Measurements from ENCODE around the gene XCL1.

Gene XCL1

DNA sequence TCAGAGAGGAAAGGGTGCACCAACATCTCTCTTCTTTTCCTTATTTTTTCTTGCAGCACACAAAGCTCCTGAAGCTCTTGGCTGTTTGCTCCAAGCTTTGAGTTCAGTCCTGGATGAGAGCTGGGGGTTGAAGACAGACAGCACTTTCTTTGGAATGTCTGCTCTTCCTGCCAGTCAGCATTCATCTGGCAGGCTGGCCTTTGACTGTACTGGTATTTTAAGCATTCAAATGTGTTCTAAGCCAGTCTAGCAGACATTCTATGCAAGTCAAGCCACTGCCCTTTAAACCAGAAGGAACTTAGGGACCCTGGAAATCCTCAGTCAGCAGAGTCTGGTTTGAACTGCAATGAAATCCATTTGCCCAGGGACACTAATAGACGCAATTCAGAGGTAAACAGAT lies 45.0 kb downstream of the XCL1 start:
- no peak overlapping the region for H3K9ac ChIP-seq (ENCODE audit: low read length)
- no peaks in the 10 kb centered on the region for H3K27me3 ChIP-seq (ENCODE audit: low read depth, low read length)
- no peaks in the 10 kb centered on the region for H4K20me1 ChIP-seq (ENCODE audit: insufficient read depth, low read length)
- H3K27ac ChIP-seq (ENCODE audit: low read length): no peak overlapping the region
- no peaks in the 10 kb centered on the region for H3K9me3 ChIP-seq (ENCODE audit: insufficient read depth, low read length)
- no peak overlapping the region for H3K4me2 ChIP-seq (ENCODE audit: low read length)
- peaks cover 3% of the 10 kb centered on the region; the same call in 1 of the 2 replicates for H3K4me1 ChIP-seq (ENCODE audit: low read length)
- H3K79me2 ChIP-seq (ENCODE audit: low read length): no peaks in the 10 kb centered on the region
- H3K36me3 ChIP-seq (replicated peaks; ENCODE audit: low read depth, low read length): no peaks in the 10 kb centered on the region
- H2AFZ ChIP-seq (ENCODE audit: low read depth, low read length): 0 out of 2 replicates have a peak overlapping the region, but pooled peaks have one; percentile 5
- no peak for TF ChIP-seq EZH2phosphoT487 (IDR thresholded peaks at IDR 0.05; ENCODE audit: low read depth)
- TF ChIP-seq, protein P1, sequence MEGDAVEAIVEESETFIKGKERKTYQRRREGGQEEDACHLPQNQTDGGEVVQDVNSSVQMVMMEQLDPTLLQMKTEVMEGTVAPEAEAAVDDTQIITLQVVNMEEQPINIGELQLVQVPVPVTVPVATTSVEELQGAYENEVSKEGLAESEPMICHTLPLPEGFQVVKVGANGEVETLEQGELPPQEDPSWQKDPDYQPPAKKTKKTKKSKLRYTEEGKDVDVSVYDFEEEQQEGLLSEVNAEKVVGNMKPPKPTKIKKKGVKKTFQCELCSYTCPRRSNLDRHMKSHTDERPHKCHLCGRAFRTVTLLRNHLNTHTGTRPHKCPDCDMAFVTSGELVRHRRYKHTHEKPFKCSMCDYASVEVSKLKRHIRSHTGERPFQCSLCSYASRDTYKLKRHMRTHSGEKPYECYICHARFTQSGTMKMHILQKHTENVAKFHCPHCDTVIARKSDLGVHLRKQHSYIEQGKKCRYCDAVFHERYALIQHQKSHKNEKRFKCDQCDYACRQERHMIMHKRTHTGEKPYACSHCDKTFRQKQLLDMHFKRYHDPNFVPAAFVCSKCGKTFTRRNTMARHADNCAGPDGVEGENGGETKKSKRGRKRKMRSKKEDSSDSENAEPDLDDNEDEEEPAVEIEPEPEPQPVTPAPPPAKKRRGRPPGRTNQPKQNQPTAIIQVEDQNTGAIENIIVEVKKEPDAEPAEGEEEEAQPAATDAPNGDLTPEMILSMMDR (IDR thresholded peaks at IDR 0.05; ENCODE audit: low read depth, low read length): no peak
- H3K4me3 ChIP-seq (ENCODE audit: low read length): no peak overlapping the region

DNA sequence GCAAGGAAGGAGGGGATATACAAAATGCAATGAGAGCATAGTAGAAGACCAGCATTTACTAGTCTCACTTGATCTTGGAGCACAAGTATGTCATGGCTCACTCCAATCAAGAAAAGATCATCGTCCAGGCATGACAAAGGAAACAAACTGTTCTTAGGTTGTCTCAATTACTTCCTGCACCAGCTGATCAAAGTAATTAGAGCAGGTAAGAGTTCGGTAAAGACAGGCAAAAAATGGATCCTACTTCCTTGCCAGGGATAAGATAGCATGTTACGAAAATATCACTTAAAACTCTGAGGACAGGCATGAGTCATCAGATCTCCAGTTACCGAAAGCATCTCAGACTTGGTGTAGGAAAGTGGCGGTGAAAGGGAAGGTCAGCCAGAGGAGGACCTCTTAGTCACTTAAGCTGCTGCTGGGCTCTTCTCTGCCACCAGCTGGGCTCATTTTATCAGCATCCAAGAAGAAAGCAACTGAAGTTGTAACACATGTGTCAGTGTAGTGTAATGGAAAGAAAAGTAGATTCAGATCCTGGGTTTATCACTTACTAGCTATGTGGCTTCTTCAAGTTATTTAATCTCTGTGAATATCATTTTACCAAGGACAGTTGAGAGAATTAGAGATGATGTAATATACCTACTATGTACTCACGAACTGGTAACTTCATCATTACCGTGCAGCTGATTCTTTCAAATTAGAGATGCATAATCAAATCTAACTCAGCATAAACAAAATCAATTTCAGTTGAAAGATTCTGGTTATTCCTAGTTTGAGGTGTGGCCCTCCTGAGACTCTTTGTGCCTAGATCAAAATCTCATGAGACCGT lies 46.8 kb downstream of the XCL1 start:
- Histone ChIP-seq H3K4me1 (ENCODE audit: low read length) (peaks cover 3% of the 10 kb centered on the region; the same call in 1 of the 2 replicates), H3K79me2 (ENCODE audit: low read length) (no peaks in the 10 kb centered on the region), H2AFZ (ENCODE audit: low read depth, low read length) (no peak overlapping the region), H3K9ac (ENCODE audit: low read length) (no peak overlapping the region), H3K27ac (ENCODE audit: low read length) (no peak overlapping the region), H4K20me1 (ENCODE audit: insufficient read depth, low read length) (no peaks in the 10 kb centered on the region), H3K27me3 (ENCODE audit: low read depth, low read length) (peaks cover 8% of the 10 kb centered on the region; the same call in 1 of the 2 replicates), H3K4me3 (ENCODE audit: low read length) (no peak overlapping the region), H3K36me3 (replicated peaks; ENCODE audit: low read depth, low read length) (no peaks in the 10 kb centered on the region), H3K9me3 (ENCODE audit: insufficient read depth, low read length) (no peaks in the 10 kb centered on the region), H3K4me2 (ENCODE audit: low read length) (no peak overlapping the region)
- no peak for TF ChIP-seq EZH2phosphoT487 (IDR thresholded peaks at IDR 0.05; ENCODE audit: low read depth)
- TF ChIP-seq, protein P1 (IDR thresholded peaks at IDR 0.05; ENCODE audit: low read depth, low read length): no peak

DNA sequence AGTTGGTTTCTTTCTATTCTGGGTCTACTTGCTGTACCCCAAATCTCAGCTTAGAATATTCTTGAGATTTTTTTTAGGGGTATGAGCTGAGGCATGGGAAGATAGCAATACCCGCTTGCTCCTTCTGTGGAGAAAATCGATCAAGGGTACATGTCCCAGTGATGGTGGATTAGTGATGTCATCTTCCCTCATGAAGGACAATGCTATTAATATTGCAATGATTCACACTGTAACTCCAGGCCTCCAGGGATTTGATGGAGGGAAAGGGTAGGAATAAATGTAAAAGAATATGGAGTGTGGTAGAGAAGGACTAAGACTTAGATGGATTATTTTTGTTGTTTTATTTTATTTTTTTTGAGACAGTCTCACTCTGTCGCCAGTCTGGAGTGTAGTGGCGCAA lies 47.4 kb downstream of the XCL1 start:
- Histone ChIP-seq H2AFZ (ENCODE audit: low read depth, low read length) (no peak overlapping the region), H3K4me1 (ENCODE audit: low read length) (peaks cover 3% of the 10 kb centered on the region; the same call in 1 of the 2 replicates), H3K27me3 (ENCODE audit: low read depth, low read length) (peaks cover 11% of the 10 kb centered on the region; the same call in 1 of the 2 replicates), H3K9me3 (ENCODE audit: insufficient read depth, low read length) (no peaks in the 10 kb centered on the region), H3K27ac (ENCODE audit: low read length) (no peak overlapping the region), H3K4me2 (ENCODE audit: low read length) (no peak overlapping the region), H3K9ac (ENCODE audit: low read length) (no peak overlapping the region), H3K36me3 (replicated peaks; ENCODE audit: low read depth, low read length) (no peaks in the 10 kb centered on the region), H3K4me3 (ENCODE audit: low read length) (no peak overlapping the region), H3K79me2 (ENCODE audit: low read length) (no peaks in the 10 kb centered on the region), H4K20me1 (ENCODE audit: insufficient read depth, low read length) (no peaks in the 10 kb centered on the region)
- no peak for TF ChIP-seq EZH2phosphoT487 (IDR thresholded peaks at IDR 0.05; ENCODE audit: low read depth)
- TF ChIP-seq, protein P1 (IDR thresholded peaks at IDR 0.05; ENCODE audit: low read depth, low read length): no peak

DNA sequence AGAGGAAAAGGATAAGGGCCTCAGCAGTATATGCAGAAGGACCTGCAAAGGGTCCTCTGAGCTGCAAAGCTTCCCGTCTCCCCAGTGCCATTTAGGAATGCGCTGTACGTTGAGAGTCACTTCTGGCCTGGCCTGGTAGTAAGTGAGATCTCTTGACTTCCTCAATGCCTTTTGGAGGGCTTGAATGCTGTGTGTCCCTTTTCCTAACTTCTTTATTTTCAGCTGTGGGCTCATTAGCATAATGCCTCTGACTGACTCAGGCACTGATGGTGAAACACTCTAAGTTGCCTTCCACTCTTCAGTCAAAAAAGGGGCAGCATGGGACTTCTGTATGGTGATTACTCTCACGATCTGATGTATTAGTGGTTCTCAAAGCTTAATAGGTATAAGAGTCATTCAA lies 49.9 kb downstream of the XCL1 start:
- Histone ChIP-seq H3K27me3 (ENCODE audit: low read depth, low read length) (peaks cover 14% of the 10 kb centered on the region; the same call in 1 of the 2 replicates), H3K9me3 (ENCODE audit: insufficient read depth, low read length) (no peaks in the 10 kb centered on the region), H3K36me3 (replicated peaks; ENCODE audit: low read depth, low read length) (no peaks in the 10 kb centered on the region), H3K79me2 (ENCODE audit: low read length) (no peaks in the 10 kb centered on the region), H3K9ac (ENCODE audit: low read length) (no peak overlapping the region), H3K27ac (ENCODE audit: low read length) (no peak overlapping the region), H3K4me2 (ENCODE audit: low read length) (no peak overlapping the region), H4K20me1 (ENCODE audit: insufficient read depth, low read length) (no peaks in the 10 kb centered on the region), H3K4me3 (ENCODE audit: low read length) (no peak overlapping the region), H3K4me1 (ENCODE audit: low read length) (no peaks in the 10 kb centered on the region), H2AFZ (ENCODE audit: low read depth, low read length) (no peak overlapping the region)
- TF ChIP-seq, protein P1 (IDR thresholded peaks at IDR 0.05; ENCODE audit: low read depth, low read length): no peak
- no peak for TF ChIP-seq EZH2phosphoT487 (IDR thresholded peaks at IDR 0.05; ENCODE audit: low read depth)

Measured in OCI-LY3 (cell line).